ENCODE measurements around the gene KRT86.
"Not testable (repeated sequence)": the region's sequence is repeated elsewhere in the genome, so short reads cannot be mapped to it uniquely, and the experiment has no call there.

KRT86 gene

DNA sequence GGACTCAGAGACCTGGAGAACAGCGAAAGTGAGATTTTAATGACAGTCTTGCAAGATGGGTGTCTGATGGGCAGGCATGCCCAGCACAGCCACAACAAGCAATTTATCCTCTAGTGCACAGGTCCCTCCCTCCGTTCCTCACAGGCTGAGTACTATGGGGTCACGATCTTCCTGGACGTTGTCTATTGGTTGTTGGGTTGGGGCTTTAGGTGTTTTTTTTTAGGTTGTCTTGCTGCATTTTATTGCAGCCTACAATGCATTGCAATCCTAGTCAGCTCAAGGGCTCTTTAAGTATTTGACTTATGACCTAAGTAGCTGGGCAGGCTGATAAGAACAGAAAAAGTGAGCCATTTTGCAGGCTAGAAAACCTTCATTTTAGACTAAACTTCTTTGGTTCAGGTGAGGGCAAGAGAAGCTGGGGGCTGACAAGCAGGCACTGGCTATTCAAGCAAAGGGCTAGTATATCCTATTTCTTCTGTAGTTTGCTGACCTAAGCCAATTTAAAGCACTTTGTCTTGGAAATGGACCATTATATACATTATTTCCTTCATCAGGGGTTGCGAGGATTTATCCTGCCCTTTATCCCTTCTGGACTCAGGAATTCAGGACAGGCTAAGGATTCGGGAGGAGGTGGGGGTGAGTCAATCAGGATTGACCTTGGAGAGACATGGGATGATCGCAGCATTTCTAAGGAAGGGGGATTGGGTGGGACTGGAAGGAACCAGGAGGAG, 35.4 kb upstream of the KRT86 start:
- DNase-seq, result no peak

- DNase-seq, result no peak
Observed at GRCh38 chr12:52239767-52240166, 34.7 kb upstream of the KRT86 start.

DNA sequence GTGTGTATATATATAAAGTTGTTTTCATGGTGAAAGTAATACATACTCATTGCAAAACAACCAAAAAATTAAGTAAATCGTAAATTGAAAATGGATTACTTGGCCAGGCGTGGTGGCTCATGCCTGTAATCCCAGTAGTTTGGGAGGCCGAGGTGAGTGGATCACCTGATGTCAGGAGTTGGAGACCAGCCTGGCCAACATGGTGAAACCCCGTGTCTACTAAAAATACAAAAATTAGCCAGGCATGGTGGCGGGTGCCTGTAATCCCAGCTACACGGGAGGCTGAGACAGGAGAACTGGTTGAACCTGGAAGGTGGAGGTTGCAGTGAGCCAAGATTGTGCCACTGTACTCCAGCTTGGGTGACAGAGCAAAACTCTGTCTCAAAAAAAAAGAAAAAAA, 34.2 kb upstream of the KRT86 start:
- not testable (repeated sequence) for DNase-seq

DNA sequence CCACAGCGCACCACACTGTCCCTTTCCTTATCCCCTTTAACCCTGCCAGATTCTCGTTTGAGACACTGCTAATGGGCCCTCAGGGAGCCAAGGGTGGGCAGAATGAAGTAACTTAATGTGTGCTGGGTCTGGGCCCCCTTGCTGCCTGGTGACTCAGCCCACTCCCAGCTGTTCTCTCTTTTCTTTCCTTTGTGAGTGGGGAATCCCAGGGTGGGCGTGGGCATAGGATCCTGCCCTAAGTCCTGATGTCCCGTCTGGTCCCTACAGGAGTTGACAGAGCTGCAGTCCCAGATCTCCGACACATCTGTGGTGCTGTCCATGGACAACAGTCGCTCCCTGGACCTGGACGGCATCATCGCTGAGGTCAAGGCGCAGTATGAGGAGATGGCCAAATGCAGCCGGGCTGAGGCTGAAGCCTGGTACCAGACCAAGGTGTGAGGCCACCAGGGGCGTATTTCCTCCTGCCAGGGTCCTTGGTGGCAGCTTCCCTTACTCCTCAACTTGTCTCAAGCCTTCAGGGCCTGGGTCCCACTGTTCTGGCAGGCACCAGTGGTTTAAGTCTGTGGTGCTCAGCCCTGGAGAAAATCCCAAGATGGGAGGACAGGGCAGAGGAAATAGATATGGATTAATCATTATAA, 33.1 kb upstream of the KRT86 start:
- no peak for DNase-seq

DNA sequence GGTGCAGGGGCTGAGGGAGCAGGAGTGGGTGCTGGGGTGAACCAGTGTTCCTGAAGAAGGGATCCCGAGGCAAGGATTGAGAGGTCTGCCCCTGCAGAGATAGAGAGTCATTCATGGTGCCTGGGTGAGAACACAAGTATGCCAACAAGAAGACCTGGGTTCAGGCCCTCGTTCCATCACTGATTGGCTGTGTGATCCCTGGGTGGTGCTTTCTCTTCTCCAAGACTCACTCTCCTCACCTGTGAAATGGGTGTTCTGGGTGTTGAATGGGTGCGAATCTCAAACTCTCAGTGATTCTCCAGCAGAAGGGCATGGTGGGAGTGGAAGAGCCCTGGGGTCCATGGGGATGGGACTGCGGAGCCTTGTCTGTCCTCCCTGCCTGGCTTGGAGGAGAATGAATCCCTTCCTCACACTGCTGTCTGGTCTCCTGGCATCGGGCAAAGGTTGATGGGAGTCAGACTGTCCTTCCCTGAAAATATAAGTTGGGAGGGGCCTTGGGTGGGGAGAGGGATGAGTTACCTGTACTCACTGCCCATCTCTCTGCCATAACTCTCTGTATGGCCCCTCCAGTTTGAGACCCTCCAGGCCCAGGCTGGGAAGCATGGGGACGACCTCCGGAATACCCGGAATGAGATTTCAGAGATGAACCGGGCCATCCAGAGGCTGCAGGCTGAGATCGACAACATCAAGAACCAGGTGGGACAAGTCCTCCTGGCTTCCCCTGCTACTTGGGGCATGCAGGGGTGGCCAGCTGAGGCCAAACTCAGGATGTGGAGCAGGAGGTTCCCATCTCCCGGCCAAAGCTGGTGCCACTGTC, 31.8 kb upstream of the KRT86 start:
- DNase-seq, result no peak

DNA sequence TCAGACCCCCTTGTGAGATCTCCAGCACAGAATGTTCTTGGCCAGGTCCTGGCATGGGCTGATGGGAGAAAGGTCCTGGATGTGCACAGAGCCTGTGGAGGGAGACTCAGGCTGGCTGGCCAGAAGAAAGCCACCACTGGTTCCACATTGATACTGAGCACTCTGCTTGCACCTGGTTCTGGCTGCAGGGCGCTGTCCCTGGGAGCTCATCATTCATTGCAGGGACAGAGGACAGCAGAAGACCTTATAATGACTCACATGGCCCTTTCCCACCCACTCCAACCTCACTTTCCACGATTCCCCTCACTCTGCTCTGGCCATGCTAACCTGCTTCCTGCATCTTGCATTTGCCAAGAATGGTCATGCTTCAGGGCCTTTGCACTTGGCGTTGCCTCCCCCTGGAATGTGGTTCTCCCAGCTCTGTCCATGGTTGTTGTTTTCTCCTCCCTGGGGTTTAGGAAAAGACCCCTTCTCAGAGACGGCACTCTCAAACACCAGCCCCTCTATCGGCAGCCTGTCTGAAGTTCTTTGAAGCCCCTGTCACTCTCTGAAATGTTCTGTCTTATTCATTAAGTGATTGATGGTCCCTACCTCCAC, 31.1 kb upstream of the KRT86 start:
- peak; percentile 53 for DNase-seq

DNA sequence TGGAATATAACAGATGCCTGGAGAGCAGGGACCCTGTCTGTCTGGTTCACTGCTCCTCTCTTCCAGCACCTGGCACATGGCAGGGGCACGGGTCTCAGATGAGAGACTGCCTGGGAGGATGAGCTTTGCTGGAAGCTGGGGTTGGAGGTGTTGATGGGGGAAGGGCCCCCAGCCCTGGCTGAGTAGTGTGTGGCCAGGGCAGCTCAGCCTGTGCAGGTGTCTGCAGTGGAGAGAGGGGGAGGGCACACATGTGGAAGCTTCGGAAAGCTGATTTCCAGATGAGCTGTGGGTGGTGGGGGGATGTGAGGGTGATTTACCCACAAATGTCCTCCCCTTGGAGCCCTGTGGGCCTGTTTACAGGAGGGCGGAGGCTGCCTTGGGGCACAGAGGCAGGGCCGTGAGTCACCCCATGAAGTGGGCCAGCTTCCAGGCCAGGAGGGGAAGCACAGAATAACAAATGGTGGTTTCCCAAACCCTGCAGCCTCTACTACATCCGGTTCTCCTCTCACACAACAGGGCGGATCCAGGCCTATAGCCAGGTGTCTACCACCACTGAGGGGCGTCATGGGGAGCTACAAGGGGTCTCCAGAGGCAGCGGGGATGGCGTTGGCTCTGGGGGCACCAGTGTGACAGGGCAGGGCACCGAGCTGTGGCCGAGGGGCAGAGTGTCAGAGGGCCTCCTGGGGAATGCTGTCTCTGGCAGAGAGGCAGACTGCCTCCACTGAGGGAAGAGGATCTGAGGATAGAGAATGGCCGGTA, 30.4 kb upstream of the KRT86 start:
- DNase-seq, result peak; percentile 96

DNA sequence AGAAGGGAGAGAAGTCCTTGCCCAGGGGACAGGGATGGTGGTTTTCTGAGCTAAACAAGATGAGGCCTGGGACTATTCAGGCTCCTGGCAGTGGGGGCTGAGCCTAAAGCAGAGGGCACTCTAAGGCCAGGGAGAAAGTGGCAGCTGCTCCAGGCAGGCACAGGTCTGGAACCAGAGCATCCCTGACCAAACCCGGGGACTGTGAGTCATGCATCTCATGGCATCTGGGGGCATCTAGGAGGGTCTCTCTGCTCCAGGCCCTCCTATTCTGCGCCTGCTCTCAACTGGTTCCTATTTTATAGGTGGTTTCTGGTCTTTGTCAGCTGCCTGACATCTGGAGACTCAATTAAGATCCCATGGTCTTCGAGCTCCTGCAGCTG, 29.8 kb upstream of the KRT86 start:
- DNase-seq, result no peak

DNA sequence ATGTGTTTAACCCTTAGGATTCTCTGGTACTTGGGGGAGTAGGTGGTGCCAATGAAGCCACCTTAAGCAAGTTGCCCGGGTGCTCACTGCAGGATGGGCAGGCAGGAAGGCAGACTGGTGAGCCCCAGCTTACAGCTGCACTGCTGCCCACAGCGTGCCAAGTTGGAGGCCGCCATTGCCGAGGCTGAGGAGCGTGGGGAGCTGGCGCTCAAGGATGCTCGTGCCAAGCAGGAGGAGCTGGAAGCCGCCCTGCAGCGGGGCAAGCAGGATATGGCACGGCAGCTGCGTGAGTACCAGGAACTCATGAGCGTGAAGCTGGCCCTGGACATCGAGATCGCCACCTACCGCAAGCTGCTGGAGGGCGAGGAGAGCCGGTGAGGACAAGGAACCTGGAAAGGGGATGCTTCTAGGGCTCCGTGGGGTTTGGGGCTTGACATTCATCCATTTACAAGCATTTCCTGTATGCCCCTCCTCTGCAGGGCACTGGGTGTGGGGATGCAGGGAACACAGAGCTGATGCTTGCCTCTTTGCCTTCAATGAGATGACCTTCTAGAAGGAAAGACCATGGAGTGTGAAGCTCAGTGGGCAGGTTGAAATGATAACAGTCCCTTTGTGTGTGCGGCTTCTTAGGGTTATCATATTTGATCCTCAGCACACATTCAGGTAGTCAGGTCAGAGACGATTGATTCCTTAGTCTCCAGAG, 29.0 kb upstream of the KRT86 start:
- no peak for DNase-seq

GRCh38 chr12:52245962-52246569, 28.4 kb upstream of the KRT86 start:
- no peak for DNase-seq

DNA sequence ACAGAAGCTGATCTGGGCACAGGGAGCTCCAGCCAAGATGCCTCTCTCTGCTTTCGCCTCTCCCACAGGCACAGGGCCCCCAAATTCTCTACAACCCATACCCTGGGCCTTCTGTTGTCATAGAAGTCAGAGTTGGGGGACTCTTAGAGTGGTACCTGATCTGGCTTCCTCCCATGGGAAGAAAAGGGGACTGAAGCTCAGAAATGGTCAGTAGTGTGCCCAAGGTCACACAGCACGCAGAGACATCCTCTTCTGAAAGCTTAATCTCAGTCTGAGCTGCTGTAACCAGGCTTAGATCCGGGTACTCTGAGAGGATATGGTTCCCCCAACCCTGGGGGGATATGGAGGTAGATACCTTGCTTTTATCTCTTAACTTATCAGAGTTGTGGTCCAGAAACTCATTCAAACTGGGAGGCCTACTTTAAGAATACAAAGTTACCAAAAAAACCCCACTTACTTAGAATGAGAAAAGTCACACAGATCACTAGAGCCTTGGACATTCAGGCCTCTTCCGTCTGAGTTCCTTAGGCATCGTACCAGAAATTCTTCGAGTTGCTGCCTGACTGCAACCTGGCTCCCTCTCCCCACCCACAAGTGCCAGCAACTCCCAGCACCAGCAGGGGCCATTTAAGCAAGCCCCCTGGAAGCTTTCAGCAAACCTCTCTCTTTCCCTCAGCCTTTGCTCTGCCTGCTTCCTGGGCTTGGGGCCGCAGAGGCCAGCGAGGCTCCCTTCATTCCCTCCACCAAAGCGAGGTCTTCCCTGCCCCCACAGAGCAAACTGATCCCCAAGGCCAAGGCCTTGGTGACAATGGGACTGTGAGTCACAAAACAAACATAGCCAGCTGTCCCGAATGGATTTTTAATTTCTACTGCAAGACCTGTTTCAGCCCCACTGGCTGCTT, 27.5 kb upstream of the KRT86 start:
- DNase-seq, result no peak

DNA sequence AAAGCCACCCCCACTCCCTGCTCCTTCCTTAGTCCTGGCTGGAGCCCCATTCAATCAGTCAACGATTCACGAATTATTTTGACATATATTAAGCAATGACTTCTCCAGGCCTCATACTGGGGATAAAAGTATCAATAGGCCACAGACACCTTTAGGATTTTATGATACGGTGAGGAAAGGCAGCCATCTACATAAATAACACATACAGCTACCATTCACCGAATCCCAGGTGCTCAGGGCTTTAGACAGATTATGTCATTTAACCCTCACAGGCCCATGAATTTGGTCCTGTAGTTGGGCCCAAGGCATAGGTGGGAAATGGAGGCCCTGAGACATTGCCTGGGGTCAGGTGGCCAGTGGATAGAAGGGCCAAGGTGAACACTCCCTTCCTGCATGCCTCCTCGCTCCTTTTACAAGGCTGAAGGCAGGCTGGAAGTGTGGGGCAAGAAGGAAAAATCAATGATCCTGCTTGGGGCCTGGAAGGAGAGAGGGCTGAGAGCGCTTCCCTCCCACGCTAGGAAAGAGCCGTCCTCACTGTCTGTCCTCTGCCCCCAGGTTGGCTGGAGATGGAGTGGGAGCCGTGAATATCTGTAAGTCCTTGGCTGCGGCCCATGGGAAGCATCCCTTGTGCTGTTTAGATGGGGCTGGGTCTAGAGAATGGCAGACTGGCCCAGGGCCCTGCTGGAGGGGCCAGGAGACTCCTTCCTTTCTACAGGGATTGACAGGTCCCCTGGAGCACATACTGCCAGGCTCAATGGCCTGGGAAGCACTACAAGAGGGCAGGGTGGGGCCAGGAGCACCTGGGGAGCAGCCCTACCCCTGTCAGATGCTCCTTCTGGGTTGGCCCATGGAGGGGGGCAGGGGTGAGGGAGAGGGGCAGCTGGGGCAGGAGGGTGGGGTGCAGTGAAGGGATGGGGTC, 26.6 kb upstream of the KRT86 start:
- DNase-seq, result no peak

- no peak for DNase-seq
Observed at GRCh38 chr12:52248541-52249461, 25.6 kb upstream of the KRT86 start.

DNA sequence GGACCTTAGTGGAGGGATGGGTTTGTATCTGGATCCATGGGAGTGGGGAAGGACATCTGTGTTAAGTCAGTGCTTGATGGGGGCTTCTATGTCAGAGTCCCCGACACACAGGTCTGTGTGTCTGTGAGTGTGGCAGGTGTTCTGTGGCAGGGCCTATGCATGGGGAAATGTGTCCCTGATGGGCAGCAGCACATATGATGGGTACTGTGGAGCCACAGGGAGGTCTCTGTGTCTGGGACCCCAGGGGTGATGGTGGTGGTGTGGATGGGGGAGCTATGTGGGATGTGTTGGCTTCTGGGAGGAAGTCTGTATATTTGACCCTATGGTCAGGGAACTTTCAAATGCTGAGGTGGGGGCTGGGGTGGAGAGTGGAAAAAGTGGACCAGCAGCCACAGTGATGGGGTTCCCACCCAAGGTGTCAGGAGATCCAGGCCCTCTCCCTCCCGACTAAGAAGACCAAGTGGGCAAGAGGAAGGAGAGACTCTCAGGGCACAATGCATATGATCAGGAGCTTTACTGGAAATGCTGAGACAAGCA, 24.9 kb upstream of the KRT86 start:
- no peak for DNase-seq

- DNase-seq, result no peak
Observed at GRCh38 chr12:52250048-52250990, 24.1 kb upstream of the KRT86 start.

GRCh38 chr12:52251367-52252051, 22.9 kb upstream of the KRT86 start:
- no peak for DNase-seq

Measured in EL (cell line).